Measurements from ENCODE around the gene ACTN4.

DNA sequence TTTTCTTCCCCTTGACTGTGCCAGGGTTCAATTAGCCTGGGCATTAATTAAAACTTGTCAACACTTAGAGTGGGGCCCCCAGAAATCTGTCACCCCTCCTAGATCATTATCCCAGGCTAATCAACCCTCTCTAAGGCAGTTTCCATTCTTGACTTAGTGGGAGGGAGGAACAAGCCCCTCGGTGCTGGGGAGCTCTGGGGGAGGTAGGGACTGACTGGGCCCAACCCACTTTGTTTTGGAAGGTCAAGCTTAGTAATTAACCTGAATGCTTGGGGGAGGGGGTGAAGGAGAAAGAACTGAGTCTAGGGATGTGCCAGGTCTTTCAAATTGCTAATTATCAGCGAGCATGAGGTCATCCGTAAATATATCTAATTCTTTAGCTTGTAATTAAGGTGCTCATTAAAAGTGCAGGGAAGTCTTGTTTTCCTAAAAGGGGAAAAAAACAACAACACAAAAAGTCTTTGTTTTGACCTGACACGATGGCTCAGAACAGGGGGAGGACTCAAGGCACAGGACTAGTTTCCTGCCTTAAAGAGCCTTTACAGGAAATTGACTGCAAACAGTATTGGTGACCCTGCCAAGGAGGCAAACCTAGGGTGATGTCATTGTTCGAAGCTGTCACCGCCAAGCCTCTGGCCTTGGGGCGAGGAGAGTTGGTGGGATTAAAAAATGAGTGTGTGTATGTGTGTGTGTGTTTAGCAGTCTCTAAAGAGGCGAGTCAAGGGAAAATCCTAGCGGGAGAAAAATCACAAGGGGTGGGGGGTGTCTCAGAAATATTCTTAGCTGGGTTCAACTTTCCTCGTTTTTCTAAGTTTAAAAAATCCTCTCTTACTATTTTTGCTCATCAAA lies 19.4 kb downstream of the ACTN4 start:
- TF ChIP-seq, protein P1, sequence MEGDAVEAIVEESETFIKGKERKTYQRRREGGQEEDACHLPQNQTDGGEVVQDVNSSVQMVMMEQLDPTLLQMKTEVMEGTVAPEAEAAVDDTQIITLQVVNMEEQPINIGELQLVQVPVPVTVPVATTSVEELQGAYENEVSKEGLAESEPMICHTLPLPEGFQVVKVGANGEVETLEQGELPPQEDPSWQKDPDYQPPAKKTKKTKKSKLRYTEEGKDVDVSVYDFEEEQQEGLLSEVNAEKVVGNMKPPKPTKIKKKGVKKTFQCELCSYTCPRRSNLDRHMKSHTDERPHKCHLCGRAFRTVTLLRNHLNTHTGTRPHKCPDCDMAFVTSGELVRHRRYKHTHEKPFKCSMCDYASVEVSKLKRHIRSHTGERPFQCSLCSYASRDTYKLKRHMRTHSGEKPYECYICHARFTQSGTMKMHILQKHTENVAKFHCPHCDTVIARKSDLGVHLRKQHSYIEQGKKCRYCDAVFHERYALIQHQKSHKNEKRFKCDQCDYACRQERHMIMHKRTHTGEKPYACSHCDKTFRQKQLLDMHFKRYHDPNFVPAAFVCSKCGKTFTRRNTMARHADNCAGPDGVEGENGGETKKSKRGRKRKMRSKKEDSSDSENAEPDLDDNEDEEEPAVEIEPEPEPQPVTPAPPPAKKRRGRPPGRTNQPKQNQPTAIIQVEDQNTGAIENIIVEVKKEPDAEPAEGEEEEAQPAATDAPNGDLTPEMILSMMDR (IDR thresholded peaks at IDR 0.05), result no peak
- no peak for TF ChIP-seq POLR2A (IDR thresholded peaks at IDR 0.05)
